NAMALWA (cell line): ENCODE measurements around the gene SINHCAF.
"Not testable (repeated sequence)": the region's sequence is repeated elsewhere in the genome, so short reads cannot be mapped to it uniquely, and the experiment has no call there.

Experiments
- DNase-seq: peaks from one replicate; pipeline ENCODE4 v3.0.0-alpha.2; 2015; ENCODE audit warnings: low spot score

Gene SINHCAF

GRCh38 chr12:31261744-31262143 is 64.2 kb downstream of the SINHCAF start:
- no peak for DNase-seq

GRCh38 chr12:31260840-31261239 is 65.1 kb downstream of the SINHCAF start:
- no peak for DNase-seq

- no peak for DNase-seq
Measured at GRCh38 chr12:31259136-31259886, 66.6 kb downstream of the SINHCAF start.

GRCh38 chr12:31257784-31258183 is 68.2 kb downstream of the SINHCAF start:
- no peak for DNase-seq

- DNase-seq = not testable (repeated sequence)
Measured at GRCh38 chr12:31251707-31252611, 74.0 kb downstream of the SINHCAF start.

- no peak for DNase-seq
Measured at GRCh38 chr12:31250179-31250578, 75.8 kb downstream of the SINHCAF start.

GRCh38 chr12:31249356-31249755 is 76.6 kb downstream of the SINHCAF start:
- no peak for DNase-seq

- DNase-seq = no peak
Measured at GRCh38 chr12:31248815-31249214, 77.1 kb downstream of the SINHCAF start.

- DNase-seq = no peak
Measured at GRCh38 chr12:31248337-31248736, 77.6 kb downstream of the SINHCAF start.

GRCh38 chr12:31246470-31246850 is 79.5 kb downstream of the SINHCAF start:
- no peak for DNase-seq

GRCh38 chr12:31245822-31246469 is 80.0 kb downstream of the SINHCAF start:
- DNase-seq = no peak

GRCh38 chr12:31242418-31242817 is 83.5 kb downstream of the SINHCAF start:
- not testable (repeated sequence) for DNase-seq

GRCh38 chr12:31238764-31239387 is 87.1 kb downstream of the SINHCAF start:
- peak; percentile 88 for DNase-seq

- not testable (repeated sequence) for DNase-seq
Measured at GRCh38 chr12:31238333-31238732, 87.6 kb downstream of the SINHCAF start.

- DNase-seq = no peak
Measured at GRCh38 chr12:31236998-31237637, 88.8 kb downstream of the SINHCAF start.

- DNase-seq = no peak
Measured at GRCh38 chr12:31235868-31236395, 90.0 kb downstream of the SINHCAF start.

- DNase-seq = no peak
Measured at GRCh38 chr12:31234955-31235867, 90.7 kb downstream of the SINHCAF start.

- DNase-seq = no peak
Measured at GRCh38 chr12:31234053-31234840, 91.7 kb downstream of the SINHCAF start.

GRCh38 chr12:31233061-31233730 is 92.8 kb downstream of the SINHCAF start:
- no peak for DNase-seq
